Kidney epithelial cell (primary cell): ENCODE measurements around the gene BMP6. TPM values are rescaled to one million over a fixed set of nuclear protein-coding genes. Genes with fewer than 3 reads are reported as not detected.
"Not testable (repeated sequence)": the region's sequence is repeated elsewhere in the genome, so short reads cannot be mapped to it uniquely, and the experiment has no call there.

ENCODE experiments used
- DNase-seq: peaks from one replicate; pipeline ENCODE4 v3.0.0-alpha.2; 2010; ENCODE audit warnings: low read depth
- H3K27me3 ChIP-seq: 2 replicates; pipeline ENCODE4 v1.6.0; 2011; ENCODE audit warnings: low read length; ENCODE audit not compliant: control insufficient read depth, insufficient read depth
- H3K36me3 ChIP-seq: 2 replicates; pipeline ENCODE4 v1.5.1; 2011; ENCODE audit warnings: low read length; ENCODE audit not compliant: control insufficient read depth, insufficient read depth
- H3K4me3 ChIP-seq: 2 replicates; pipeline ENCODE4 v1.5.1; 2011; ENCODE audit warnings: low read depth, mild to moderate bottlenecking, control low read depth, low read length
- total RNA-seq: library from RNA; depleted of rRNA; stranded (reverse); fragments of >200 nt; gene quantifications from 2 replicates; pipeline ENCODE4 v1.2.3, GENCODE V29; 2015
- TF ChIP-seq, protein P1 (sequence below): IDR thresholded peaks from 2 replicates; pipeline ENCODE4 v1.5.1; 2011; ENCODE audit warnings: mild to moderate bottlenecking, moderate library complexity, low read length, control low read depth, inconsistent platforms; ENCODE audit not compliant: insufficient read depth, poor library complexity, severe bottlenecking

BMP6 gene
- total RNA-seq, 1 donor from 2014 or later = 1.1 TPM

DNA sequence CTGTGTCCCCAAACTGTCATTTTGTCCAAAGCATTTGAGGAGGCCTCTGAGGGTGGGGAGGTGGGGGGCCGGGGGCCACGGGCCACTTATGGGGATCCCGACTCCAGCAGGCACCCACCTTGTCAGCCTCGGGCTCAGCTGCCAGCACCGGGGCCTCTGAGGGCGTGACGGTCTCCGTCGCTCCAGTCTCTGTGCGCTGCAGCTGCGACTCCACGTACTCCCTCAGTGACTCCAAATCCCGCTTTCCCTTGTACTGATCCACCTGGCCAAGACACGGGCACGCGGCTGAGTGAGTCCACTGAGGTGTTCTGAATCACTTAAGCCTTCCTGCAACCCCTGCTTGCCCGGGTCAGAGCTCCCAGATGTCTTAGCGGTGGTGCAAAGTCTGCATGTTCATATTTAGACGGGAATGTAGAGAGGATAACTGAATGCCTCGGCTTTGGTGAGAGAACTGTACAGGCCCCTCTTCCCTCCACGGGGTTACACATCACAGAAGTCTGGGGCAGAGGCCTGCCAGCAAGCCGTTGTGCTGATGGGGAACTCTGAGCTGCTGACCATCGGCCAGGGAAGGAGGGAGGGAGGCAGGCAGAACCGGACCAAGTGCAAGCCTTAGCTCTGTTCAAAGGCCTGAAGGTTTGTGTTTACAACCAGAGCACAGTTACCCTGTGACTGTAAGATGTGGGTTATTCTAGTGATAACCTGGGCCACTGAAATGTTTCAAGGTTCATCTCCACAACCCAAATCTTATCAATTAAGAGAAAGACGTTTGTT is 162.9 kb downstream of the BMP6 start:
- peaks cover 2% of the 10 kb centered on the region for H3K36me3 ChIP-seq
- H3K4me3 ChIP-seq = no peak overlapping the region
- DNase-seq = no peak
- TF ChIP-seq, protein P1, sequence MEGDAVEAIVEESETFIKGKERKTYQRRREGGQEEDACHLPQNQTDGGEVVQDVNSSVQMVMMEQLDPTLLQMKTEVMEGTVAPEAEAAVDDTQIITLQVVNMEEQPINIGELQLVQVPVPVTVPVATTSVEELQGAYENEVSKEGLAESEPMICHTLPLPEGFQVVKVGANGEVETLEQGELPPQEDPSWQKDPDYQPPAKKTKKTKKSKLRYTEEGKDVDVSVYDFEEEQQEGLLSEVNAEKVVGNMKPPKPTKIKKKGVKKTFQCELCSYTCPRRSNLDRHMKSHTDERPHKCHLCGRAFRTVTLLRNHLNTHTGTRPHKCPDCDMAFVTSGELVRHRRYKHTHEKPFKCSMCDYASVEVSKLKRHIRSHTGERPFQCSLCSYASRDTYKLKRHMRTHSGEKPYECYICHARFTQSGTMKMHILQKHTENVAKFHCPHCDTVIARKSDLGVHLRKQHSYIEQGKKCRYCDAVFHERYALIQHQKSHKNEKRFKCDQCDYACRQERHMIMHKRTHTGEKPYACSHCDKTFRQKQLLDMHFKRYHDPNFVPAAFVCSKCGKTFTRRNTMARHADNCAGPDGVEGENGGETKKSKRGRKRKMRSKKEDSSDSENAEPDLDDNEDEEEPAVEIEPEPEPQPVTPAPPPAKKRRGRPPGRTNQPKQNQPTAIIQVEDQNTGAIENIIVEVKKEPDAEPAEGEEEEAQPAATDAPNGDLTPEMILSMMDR = no peak
- H3K27me3 ChIP-seq = no peaks in the 10 kb centered on the region

DNA sequence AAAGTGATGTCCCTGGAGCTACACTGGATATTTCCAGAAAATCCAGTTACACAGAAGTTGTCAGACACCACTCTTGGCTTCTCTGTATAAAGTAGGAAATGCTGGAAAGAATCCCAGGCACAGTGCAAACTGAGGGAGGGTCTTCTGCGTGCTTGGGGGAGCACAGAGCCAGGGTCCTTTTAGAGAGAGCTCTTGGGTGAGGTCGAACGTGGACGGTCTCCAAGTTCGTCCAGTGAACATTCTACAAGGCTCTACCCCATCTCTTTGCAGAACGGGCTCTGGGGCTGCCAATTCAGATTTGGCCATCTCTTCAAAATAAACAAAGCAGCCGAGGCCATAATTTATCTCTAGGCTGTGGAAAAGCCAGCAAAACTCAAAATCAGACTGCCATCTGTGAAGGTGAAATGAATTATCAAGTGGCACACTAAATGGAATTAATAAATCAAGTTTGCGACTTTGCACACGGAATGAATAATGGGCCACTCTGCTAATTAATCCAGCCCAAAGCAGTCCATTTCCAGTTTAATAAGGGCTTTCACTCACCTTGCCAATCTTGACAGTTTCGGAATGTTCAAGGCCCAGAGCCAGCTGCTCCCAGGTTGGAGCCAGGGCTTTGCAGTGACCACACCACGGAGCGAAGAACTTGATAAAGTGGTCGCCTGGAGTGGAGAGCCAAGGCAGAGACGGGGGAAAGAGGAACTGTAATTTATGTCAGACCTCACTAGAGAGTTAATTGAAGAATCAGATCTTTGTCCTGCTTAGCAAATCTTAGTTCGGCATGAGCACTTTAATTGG is 165.4 kb downstream of the BMP6 start:
- TF ChIP-seq, protein P1 = no peak
- Histone ChIP-seq H3K27me3 (no peaks in the 10 kb centered on the region), H3K36me3 (no peaks in the 10 kb centered on the region), H3K4me3 (no peak overlapping the region)
- no peak for DNase-seq

DNA sequence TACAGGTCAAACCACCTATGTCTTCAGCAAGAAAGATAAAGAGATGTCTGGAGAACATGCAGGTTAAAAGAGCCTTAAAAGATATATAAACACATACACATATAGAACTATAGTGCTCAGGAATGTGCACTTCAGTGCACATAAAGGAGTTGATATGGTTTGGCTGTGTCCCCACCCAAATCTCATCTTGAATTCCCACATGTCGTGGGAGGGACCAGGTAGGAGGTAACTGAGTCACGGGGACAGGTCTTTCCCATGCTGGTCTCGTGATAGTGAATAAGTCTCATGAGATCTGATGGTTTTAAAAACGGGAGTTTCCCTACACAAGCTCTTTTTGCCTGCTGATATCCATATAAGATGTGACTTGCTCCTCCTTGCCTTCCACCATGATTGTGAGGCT is 166.5 kb downstream of the BMP6 start:
- H3K36me3 ChIP-seq, H3K27me3 ChIP-seq, DNase-seq: not testable (repeated sequence)

DNA sequence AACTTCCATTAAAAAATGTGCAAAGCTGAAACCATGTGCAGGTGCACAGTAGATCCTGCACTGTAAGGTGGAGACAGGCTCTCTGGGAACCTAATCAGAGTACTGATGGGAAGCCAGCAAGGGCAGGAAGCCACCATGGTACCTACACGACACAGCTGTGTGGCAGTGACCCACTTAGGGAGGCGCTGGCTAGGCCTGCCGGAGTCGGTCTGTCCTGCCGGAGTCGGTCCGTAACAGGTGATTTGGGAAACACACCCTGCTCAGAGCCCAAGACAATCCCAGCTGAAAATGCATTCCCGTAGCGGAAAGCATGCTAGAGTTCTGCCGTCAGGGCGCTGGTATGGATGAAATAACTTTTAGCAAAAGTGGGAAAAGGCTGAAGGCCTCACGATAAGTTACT is 167.4 kb downstream of the BMP6 start:
- Histone ChIP-seq H3K27me3 (no peaks in the 10 kb centered on the region), H3K36me3 (peaks cover 2% of the 10 kb centered on the region), H3K4me3 (no peak overlapping the region)
- TF ChIP-seq, protein P1 = no peak
- no peak for DNase-seq

More for the DNA sequence above, 166.5 kb downstream of the BMP6 start:
- not testable (repeated sequence) for H3K4me3 ChIP-seq

DNA sequence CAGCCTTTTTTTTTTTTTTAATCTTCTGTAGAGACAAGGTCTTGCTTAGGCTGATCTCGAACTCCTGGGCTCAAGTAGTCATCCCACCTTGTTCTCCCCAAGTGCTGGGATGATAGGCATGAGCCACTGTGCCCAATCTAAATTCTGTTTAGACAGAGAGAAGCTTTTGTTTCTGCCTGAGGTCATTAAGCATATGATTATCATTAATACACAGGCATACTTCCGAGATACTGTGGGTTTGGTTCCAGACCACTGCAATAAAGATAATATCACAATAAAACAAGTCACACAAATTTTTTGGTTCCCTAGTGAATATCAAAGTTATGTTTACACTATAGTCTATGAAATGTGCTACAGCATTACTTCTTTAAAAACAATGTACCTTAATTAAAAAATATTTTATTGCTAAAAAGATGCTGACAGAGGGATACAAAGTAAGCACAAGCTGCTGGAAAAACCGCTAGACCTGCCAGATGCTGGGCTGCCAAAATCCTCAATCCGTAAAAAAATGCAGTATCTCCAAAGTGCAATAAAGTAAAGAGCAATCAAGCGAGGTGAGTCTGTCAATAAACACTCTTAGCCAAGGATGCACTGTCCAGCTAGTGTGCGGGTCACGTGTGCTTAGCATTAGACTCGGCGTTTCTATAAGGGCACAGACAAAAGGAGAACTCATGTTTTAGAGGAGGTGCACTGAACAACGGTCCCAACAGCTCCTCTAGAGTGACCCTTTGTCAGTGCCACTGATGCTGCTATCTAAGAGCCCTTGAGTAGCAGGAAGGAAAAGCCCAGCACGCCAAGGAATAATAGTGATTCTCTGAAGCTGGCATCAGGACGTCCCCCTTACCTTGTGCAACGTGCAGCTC is 168.6 kb downstream of the BMP6 start:
- Histone ChIP-seq H3K36me3 (peaks cover 2% of the 10 kb centered on the region), H3K27me3 (no peaks in the 10 kb centered on the region), H3K4me3 (no peak overlapping the region)
- DNase-seq = no peak
- TF ChIP-seq, protein P1 = no peak

DNA sequence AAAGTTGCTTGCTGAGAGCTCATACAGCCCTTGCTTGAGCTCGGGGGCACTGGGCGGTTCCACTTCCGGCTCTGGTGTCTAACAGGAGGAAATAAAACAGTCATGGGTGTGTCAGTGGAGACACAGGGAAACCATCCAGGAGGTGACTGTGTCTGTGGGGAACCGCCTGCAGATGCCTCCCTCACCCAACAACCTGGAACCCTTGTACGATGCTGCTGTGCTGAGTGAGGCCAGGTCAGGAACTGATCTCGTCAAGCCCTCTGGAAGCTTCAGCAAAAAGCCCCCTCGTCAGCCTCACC is 169.2 kb downstream of the BMP6 start:
- Histone ChIP-seq H3K4me3 (no peak overlapping the region), H3K27me3 (no peaks in the 10 kb centered on the region), H3K36me3 (peaks cover 2% of the 10 kb centered on the region)
- TF ChIP-seq, protein P1 = no peak
- DNase-seq = no peak
